GM19351 (cell line): Measurements from ENCODE around the gene ARRB1.
"Not testable (repeated sequence)": the region's sequence is repeated elsewhere in the genome, so short reads cannot be mapped to it uniquely, and the experiment has no call there.

Source experiments
- ATAC-seq: cut with Tn5 transposase; IDR thresholded peaks from one replicate; pipeline ENCODE4 v1.9.1; 2021; ENCODE audit warnings: mild to moderate bottlenecking, moderate library complexity; ENCODE audit not compliant: unreplicated experiment

ARRB1 gene

DNA sequence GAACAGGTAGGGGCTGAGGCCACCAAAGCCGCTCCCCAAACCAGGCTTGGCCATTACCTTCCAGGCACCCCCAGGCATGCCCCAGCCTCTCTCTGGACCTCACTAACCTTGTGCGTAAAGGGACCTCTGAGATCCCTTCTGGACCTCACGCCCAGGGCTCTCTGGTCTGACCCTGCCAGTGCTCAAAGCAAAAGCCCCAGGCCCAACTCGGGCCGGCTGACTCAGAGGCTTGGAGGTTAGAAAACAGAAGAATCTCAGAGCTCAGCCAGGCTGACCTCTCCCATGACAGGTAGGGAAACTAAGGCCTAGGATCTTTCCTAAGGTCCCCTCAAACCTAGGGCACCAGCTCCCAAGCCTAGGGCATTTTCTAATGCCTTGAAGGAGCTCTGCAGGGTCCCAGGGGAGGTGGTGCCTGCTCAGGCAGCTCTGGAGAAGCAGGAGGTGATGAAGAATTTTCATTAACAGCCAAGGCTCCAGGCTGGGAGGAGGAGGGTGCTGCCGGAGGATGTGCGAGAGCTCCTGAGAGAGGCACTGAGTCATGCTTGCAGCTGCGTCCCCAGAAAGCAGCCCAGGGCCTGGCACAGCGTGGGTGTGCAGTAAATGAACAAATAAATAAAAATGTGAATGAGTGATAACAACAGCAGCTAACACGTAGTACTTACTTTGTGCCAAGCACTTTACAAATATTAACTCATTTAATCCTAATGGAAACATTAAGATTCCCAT is 25.6 kb downstream of the ARRB1 start:
- no peak for ATAC-seq

DNA sequence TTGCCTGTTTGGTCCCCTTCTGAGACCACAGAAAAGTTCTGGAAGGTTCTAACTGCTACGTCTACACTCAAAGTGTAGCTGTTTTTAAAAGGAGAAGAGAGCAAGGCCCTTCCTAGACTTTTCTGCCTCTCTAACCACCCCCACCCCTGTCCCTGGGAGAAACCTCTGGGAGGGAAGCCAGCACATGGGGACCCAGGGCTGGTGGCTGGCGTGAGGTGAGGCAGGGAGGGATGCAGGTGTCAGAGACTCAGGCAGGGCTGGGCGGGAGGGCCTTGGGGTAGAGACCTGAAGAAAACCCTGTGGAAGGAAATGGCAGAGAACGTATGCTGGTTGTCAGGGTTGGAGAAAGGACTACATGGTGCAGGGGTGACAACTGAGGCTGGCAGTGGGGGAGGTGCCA is 26.7 kb downstream of the ARRB1 start:
- ATAC-seq, result no peak

DNA sequence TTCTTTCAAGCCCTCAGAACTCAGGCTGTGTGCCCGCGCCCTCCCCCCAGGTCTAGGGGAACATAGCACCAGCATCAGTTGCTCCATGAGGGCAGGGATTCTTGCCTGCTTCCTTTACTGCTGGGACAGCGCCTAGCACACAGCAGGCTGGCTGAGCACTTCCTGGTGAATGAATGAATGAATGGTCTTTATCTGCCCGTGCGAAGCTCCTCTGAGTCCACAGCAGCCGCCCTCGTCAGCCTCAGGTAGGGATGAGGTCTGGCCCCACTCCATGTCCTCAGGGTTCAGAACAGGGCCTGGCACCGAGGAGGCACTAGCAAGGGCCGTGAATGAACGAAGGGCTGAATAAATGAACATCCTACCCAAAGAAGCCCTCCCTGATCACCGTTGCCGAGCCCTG is 27.3 kb downstream of the ARRB1 start:
- no peak for ATAC-seq

DNA sequence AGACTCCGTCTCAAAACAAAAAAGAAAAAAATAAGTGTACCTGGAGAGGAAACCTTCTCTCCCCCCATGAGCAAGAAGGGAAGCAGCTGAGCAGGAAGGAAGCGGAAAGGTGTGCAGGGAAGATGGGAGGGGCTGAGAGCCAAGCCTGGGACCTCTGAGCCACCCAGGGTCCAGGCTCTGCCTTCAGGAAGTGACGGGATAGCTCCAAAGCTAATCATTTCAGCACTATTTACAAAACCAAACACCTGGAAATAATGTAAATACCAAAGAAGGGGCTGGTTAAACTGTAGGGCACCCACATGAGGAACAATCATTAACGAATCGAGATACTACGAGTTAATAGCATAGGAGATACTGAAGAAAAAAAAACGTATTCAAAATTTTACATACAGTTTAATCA is 27.9 kb downstream of the ARRB1 start:
- no peak for ATAC-seq

DNA sequence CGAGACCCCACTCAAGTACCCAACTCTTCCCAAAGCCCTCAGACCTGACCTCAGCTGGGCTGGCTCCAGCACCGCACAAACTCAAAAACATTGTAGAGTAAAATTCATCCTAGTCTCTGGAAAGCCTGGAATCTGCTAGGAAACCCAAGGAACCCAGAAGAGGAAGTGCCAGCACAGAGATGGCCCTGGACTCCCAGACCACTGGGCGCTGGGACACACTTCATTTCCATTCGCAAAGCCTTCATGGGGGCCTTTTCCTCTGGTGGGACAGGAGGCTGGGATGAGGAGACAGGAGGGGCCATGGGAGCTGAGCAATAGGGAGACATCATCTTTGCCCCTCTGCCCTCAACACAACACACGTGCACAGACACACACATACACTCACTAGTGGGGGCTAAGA is 30.8 kb downstream of the ARRB1 start:
- no peak for ATAC-seq

DNA sequence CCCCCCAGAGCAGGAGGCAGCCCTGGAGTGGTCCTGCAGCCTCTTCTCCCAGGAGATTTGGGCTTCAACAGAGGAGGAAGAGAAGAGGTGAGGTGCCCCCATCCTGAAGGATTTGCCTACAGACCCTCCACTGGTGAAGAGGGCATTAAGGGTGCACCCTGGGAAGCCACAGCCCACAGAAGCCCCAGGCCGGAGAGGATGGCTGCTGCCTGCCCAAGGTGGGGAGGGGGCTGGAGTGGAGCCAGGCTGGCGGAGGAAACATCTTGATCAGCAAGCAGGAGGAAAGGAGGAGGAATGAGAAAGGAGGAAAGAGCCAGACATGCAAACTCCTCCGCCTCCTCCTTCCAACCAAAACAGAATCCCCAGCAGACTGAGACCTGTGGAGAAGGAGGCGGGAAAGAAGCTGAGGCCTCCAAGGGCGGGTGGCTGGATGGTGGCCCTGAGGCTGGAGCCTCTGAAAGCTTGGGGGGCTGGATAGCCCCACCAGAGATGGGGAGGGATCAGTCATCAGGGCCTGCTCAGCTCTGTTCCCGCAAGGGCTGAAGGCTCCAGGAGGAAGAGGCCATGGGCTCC is 31.3 kb downstream of the ARRB1 start:
- ATAC-seq, result no peak

DNA sequence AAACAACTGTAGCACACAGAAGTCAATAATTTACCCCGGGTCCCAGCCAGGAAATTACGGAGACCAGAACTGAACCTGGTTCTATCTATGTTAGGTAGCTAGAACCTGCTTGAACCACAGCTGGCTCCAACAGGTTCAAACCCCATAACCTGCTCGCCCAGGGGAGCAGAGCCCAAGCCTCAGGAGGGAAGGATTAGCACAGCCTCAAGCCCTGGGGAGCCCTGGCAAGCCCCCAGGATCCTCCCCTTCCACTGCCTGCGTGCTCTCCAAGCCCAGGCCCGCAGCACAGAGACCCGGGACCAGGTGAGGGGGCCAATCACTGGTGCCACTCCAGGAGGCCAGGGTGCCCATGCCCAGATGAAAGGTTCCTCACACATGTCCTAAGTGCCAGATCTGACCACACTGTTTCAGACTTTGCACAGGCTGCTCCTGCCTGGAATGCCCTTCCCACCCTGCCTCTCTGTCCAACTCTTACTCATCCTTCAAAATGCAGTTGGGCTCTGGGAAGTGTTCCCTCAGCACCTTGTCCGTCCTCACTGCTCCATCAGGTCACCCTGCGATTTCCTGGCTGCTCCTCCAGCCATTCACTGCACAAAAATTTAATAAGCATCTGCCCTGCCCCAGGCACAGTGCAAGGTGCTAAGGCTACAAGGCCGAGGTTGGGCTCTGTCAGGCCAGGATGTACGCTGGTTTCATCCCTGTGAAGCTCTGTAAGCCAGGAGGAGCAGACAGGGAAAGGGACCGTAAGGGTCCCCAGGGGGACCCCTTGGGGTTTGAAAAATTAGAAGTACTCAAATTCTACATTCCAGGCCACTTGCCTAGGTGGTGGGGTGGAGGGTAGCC is 32.2 kb downstream of the ARRB1 start:
- ATAC-seq, result no peak

DNA sequence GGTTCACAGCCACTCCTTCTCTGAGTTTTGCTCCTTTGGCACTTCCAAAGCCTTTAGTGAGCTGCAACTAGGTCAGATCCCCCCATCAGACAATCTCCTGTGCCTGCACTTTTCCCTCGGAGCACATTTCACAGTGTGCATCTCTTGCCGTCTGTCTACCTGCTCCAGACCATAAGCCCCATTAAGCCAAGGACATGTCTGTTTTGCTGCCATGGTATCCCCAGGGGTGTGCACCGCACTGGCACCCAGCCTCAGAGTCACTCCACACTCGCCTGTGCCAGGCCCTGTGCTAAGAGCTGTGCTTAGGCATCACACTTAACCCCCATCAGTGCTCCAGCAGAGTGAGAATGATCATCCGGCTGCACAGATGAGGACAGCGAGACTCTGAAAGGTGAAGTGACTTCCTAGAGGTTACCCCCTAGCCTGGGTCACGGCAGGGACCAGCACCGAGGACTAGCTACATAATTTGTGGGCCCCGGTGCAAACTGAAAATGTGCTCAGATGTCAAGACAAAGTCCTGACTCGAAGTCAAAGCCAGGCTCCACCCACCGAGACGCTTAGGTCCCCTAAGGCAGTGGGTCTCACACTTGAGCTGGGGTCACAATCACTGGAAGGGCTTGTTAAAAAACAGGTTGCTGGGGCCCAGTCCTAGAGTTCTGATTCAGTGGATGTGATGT is 33.9 kb downstream of the ARRB1 start:
- ATAC-seq, result no peak

DNA sequence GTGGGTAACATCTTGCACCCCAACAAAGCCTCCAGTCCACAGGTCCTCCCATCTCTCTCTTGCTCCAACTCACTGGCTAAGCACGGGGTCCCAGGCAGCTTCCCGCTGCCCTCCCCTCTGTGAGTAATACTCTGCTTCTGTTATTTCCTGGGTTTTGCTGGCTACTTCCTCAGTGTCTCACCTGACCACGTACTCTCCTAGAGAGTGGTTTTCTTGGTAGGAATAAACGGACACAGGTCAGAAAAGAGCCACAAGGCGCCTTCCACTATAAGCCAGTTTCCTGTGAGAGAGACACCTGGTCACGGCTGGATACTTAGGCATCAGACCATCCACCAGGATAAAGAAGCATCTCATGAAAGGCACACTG is 36.0 kb downstream of the ARRB1 start:
- no peak for ATAC-seq

DNA sequence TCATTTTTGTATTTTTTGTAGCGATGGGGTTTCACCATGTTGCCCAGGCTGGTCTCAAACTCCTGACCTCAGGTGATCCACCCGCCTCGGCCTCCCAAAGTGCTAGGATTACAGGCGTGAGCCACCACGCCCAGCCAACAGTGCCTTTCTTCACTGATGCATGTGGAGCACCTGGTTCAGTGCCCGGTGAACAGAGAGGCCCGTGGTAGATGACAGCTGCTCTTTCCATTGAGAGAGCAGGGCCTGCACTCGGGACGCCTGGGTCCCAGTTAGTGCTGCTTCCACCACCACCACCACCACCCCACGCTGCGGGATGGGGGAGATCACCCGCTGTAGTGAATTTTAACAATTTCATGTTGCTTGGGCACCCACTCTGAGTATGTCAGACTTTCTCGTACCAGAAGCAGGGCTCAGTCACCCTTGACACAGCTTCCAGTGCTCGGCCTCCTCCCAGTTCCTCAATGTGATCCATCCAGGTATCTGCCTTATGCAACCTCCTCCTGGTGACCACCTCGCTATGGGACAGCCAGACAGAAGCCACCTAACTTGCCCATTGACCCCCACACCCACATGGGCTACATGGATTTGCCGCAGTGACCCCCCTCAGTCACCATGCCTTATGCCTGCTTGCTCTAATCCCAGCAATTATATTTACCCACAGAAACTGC is 36.6 kb downstream of the ARRB1 start:
- ATAC-seq, result no peak

DNA sequence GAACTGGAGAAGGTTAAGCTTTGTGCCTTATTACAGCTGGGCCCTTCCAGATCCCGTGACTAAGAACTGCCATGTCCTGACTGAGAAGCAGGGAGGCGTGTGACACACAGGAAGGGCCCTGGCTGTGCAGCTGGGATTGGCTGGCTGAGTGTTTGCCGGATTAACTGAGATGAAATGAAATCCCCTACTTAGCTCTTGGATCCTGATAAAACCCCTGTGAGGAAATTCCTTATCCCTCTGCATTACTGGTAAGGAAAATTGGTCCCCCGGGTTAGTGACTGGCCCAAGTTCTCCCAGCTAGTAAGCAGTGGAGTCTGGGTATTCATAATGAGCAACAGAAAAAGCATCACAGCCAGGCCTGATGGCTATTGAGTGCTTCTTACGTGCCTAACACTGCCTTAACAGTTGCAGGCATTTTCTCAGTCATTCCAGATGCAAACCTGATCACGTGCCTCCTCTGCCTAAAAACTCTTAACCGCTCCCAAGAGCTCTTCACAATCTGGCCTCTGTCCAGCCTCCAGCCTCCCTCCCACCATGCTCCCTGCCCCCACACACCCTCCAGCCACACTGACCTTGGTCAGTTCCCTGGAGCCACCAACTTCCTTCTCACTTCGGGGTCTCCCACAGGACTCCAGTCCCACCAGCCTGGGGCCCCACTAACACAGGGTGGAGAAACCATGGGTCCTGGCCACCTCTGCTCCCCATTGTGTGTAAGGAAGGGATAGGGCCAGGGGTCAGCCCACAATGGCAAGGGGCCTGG is 37.8 kb downstream of the ARRB1 start:
- no peak for ATAC-seq

DNA sequence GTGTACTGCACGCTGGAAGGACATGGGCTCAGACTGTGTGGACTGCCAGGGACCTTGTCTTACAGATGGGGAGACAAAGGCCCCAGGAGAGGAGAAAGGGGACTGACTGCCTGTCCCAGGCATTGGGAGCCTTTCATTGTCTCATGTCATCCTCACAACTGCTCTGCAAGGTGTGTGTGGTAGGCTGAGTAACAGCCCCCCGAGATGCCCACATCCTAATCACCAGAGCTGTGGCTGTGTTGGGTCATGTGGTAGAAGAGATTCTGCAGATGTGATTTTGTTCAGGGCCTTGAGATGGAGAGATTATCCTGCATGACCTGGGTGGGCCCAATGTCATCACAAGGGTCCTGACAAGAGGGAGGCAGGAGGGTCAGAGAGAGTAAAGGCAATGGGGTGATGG is 39.1 kb downstream of the ARRB1 start:
- ATAC-seq, result no peak

DNA sequence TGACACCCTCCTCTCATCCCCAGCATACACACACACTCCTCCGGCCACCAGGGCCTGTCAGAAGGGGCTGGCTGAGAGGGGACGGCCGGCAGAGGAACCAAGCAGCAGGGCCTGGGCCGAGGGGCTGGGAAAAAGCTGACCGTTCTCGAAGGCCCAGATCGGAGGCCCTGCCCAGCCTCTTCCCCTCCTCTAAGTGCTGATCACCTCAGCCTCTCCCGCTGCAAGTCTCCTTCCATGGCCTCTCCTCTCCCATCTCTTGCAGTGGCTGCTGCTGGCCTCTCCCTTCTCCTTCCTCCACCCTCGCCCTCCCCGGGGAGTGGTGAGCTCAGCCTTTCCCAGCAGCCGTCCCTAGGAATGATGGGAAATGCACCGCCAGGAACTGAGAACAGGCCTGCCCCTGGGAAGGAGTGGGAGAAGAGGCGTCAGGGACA is 39.6 kb downstream of the ARRB1 start:
- no peak for ATAC-seq

DNA sequence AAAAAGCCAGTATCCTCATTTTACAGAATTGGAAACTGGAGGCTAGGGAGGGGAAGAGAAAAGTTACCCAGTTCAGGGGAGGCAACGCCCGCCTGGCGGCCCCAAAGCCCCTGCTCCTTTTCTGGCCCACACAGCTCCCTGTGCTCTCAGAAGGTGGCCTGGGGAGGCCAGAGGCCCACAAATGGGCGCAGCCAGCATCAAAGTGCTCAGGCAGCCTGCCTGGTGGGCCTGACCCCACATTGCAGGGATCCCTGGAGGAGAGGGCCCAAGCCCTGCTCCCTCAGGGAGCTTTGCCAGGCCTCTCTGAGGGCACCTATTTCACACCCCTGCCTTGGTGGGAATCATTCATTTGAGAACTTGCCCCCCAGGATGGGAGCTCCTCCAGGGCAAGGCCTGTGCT is 42.5 kb downstream of the ARRB1 start:
- ATAC-seq, result no peak

DNA sequence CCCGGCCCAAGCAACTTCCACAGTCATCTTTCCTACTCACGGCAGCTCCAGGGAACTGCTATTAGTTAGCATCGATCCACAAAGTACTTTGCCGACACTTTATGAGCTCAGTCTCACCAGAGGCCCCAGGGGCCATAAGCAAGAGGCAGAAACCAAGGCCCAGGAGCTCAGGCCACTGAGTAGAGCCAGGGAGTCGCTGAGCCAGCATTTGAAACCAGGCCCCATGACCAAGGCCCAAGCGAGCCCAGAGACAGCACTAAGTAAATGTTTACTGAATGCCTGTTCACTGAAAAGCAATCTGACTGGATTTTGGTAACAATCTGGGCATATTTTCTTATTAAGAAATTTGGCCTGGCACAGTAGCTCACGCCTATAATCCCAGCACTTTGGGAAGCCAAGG is 43.3 kb downstream of the ARRB1 start:
- no peak for ATAC-seq

DNA sequence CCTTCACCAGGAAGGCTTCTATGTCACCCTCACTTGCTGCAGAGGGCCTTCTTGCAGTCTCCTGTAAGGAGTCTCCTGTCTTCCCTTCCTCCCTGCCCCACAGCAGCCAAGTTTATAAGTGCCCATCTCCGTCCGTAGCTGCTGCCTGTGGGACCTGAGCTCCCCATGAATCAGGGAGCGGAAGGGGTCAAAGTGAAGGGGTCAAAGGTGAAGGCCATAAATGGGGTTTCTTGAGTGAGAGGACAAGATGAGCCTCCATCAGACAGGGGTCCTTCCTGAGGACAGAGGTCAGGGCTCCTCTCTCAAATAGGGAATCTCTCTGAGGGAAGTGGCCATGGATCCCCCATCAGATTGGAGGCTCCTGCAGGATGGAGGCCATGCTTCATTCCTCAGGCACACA is 44.4 kb downstream of the ARRB1 start:
- no peak for ATAC-seq

DNA sequence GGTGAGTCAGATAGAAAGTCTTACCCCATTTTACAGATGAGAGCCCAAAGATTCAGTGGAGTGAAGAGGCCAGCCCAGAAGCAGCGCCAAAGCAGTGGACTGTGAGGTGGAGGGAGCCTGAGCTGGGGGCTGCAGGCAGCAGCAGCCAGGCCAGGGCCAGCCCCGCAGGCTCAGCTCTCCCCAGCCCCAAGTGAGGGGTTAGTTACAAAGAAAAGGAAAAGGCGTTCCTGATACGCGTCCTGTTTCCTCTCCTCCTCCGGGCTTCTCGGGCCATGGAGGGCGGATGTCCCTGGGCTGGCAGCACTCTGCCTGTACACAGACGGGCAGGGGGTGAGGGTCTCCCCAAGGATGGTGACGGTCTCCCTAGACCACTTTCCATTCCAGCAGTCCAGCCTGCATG is 44.9 kb downstream of the ARRB1 start:
- no peak for ATAC-seq

DNA sequence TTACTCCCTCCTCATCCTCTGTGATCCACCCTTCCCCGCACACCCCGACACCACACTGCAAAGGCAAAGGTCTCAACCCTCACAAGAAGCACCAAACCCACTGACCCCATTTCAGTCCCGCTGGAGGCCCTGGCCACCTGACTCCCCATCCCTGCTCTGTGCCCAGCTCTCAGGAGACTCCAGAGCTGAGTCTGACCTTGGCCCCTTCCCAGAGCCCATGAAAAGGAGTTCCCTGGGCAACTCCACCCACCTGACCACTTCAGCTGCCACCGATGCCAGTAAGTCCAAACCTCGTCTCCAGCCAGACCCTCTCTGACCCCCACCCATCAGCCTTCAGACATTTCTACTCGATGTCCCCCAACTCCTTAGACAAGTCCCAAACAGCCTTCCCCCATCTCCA is 45.5 kb downstream of the ARRB1 start:
- ATAC-seq, result no peak

DNA sequence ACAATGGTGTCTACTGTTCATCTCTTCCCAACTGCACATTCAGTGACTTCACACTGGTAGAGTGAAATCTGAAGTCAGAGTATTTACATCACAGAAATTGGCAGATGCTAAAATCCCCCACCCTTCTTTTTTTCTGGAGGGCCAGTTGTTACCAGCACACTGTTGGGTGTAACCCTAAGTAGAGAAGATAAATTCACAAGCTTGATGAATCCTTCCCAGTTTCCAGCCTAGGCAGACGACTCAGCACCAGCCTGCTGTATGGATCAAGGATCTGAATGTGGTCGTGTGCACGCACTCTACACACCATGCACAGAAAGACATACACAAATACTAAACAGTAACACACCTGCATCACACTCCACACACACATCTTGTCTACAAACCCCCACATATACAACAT is 46.0 kb downstream of the ARRB1 start:
- no peak for ATAC-seq

DNA sequence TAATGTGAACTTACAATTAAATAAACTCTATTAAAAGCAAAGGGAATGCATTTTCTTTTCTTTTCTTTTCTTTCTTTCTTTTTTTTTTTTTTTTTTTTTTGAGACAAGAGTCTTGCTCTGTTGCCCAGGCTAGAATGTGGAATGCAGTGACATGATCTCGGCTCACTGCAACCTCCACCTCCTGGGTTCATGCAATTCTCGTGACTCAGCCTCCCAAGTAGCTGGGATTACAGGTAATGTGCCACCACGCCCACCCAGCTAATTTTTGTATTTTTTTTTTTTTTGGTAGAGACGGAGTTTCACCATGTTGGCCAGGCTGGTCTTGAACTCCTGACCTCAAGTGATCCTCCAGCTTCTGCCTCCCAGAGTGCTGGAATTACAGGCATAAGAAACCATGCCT is 46.5 kb downstream of the ARRB1 start:
- not testable (repeated sequence) for ATAC-seq
